Fibroblast of skin of scalp (primary cell): ENCODE measurements around the gene CAT. TPM values are rescaled to one million over a fixed set of nuclear protein-coding genes. Genes with fewer than 3 reads are reported as not detected.

Source experiments
- DNase-seq: peaks from one replicate; pipeline ENCODE4 v3.0.0-alpha.2; 2013
- polyA plus RNA-seq, 2 experiments: library from polyadenylated mRNA; unstranded; fragments of 120-200 nt; gene quantifications; one replicate each; pipeline ENCODE4 v1.2.1, GENCODE V29; 2013; ENCODE audit not compliant: insufficient read length in 2 of 2

Gene CAT
- polyA plus RNA-seq (2013, experiment 1 of 2; ENCODE audit: insufficient read length) = 36.0 TPM
- polyA plus RNA-seq (2013, experiment 2 of 2; ENCODE audit: insufficient read length) = 36.6 TPM

- peak; percentile 98 for DNase-seq
Observed at GRCh38 chr11:34438529-34439507, at the start of gene CAT. Gene CAT, plus strand, starts transcription at chr11:34438934. Its CDS starts 80 bp downstream, at chr11:34439014.

- no peak for DNase-seq
Observed at GRCh38 chr11:34394771-34395300, 43.9 kb upstream of the CAT start.

GRCh38 chr11:34395916-34396550 is 42.7 kb upstream of the CAT start:
- peak; percentile 59 for DNase-seq

DNA sequence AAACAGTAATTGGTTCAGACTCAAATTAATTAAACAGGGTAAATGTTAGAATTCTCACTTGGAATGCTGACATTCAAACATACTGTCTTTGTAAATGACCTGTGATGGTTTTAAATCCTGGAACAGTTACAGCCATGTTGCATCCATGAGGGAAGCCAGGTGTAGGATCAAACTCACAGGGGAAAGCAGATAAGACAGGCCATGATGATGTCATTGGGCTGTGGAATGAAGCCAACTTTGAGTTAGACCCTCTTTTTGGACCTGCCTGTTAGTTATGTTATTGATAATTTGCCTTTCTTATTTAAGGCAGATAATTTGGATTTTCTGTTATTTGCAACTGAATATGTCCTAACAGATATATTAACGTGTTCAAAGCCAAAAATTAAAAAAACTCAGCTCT is 41.6 kb upstream of the CAT start:
- no peak for DNase-seq

DNA sequence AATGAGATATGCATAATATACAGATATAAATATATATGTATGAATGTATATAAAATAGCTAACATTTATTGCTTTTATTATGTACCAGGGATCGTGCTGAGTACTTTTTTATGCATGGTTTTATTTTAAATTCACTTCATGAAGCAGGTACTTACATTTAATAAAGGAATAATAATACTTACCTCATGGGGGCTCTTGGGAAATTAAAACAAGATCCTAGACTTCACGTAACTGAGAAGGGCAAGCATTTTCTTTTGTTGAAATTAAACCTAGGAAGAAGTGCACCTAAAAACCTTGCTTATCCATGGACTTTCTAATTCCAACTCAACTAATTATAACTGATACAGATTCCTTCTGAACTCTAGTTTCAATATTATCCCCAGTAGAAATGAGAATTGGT is 40.9 kb upstream of the CAT start:
- DNase-seq = no peak

DNA sequence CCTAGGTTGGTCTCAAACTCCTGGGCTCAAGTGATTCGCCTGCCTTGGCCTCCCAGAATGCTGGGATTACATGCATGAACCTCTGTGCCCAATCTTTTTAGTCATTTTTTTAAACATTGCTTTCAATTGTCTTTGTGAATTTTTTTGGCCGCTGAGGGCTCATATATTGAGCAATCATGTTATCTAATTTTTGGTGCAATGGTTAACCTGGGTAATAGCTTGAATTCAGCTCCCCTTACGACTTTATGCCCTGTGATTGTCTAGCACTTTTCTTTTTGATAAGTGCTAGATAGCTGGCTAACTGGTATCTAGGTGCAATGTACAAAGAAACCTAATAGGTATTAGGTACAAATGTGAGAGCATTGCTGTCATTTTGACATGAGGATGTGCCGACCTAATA is 35.3 kb upstream of the CAT start:
- DNase-seq = no peak

- no peak for DNase-seq
Observed at GRCh38 chr11:34404280-34404679, 34.5 kb upstream of the CAT start.

GRCh38 chr11:34405079-34405858 is 33.5 kb upstream of the CAT start:
- DNase-seq = peak; percentile 56

DNA sequence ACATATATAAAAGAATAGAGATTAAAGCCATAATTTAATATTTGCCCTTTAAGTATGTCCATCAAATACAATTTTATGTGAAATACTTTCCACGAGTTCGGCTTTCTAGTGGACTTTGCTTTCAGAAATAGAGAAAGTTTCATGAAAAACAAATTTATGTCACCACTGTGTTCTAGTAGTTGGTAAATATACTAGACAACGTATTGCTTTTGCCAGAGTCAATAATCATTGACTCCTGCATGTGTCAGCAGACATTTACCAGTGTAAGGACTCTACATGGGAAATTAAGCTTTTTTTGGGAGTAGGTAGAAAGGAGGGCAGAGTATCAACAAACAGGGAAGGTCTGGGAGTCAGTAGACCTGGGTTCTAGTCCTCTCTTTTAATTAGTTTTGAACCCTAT is 32.3 kb upstream of the CAT start:
- no peak for DNase-seq

DNA sequence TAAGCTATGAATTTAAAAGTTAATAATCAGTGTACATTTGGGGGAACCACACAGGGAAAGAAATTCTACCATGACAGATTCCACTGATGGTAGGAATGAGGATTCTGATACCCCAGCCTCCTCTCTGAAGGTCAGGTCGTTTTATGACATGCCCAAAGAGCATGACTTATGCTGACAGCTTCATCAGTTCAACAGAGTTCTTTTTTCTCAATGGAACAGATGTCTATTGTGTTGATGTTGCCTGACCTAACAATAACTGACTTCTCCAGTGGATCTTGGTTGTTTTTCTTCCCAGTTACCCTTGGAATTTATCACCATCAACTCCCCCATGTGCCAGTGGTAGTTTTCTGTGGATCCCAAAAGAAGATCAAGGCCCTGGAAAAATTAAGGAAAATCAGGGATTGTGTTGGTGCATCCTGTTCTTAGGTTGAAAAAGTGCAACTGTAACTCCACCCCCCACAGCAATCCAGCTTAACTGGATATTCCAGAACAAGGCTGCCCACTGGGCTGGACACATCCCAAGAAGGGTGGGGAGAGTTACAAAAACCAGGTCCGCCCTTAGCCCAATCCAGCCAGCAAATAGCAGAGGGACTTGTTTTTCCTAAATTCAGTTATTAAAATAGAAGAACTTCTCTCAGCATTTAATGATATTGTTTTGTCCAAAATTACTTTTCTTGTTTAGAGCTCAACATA is 31.5 kb upstream of the CAT start:
- DNase-seq = no peak

DNA sequence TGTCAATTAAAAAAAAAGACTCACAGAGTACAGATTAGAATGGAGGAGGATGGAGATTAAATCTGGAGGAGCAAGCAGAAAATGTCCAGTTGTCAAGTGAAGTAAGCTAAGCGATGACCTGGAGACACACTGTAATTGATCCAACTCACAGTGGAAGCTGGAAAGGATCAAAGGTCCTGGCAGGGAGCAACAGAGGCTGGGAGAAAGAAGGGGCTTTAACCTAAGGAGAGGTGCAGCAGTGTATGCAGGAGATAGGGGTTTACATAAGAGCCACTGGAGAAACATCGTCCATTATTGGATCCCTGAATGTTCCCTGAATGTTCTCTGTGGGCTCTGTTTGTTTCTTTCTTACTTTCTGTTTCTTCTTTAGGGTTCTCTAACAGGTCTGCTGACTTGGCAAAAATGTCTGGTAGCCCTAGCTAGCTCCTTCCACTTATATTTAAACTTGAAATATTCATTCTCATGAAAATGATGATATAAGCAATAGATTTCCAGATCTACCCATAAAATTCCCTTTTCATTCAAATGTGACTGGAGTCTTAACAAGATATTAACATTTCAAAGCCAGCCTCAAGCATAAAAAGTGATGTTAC is 30.1 kb upstream of the CAT start:
- DNase-seq = no peak

GRCh38 chr11:34411111-34411510 is 27.6 kb upstream of the CAT start:
- no peak for DNase-seq

- DNase-seq = no peak
Observed at GRCh38 chr11:34411791-34412190, 26.9 kb upstream of the CAT start.

GRCh38 chr11:34413263-34413662 is 25.5 kb upstream of the CAT start:
- DNase-seq = no peak

DNA sequence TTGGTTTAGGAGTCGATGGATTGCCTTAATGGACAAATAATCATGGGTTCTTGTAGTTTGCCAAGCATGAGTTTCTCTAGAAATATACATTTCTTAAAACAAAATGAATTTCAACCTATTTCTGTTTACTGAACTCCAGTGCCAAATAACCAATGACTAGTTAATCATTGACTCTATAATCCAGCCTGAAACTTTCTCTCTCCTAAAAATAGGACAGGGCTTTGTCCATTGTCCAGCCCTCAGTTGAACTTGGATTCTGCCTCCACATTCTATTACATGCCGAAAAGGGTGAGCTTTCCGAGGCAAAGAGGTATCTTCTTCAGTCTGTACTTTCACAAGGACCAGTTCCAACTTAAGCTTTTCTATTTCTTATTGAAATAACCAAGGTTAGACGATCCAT is 23.2 kb upstream of the CAT start:
- no peak for DNase-seq

DNA sequence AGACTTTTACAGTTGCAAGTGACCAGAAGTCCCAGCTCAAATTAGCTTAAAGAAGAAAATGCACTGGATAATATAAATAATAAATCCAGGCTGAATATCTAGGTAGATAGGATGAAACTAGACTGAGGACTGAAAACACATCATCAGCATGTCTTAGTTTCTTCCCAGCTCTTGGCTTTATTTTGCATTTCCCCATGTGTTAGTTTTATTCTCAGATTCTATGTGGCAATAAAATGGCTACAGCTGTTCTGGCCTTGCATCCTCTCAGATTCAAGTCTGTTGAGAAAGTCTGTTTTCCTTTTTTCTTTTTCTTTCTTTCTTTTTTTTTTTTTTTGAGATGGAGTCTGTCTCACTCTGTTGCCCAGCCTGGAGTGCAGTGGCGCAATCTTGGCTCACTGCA is 22.6 kb upstream of the CAT start:
- DNase-seq = no peak

GRCh38 chr11:34416766-34417165 is 22.0 kb upstream of the CAT start:
- DNase-seq = no peak

GRCh38 chr11:34417202-34417601 is 21.5 kb upstream of the CAT start:
- DNase-seq = no peak

- DNase-seq = no peak
Observed at GRCh38 chr11:34419158-34419557, 19.6 kb upstream of the CAT start.

DNA sequence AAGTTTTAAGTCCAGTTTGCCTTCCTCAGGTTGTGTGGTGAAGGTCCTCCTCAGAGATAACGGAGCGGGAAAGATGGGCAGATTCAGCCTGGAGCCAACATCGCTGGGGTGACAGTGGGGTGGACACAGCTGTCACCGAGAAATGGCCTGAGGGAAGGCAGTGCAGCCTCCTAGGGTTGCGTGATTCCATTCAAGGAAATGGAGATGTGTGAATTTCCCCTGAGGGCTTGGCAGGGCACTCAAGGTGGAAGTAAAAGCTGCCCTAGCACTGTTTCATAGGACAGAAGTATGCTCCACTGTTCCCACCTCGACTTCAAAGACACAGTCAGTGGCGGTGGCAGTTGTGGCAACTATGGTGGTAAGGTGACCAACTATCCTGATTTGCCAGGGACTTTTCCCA is 15.4 kb upstream of the CAT start:
- no peak for DNase-seq

DNA sequence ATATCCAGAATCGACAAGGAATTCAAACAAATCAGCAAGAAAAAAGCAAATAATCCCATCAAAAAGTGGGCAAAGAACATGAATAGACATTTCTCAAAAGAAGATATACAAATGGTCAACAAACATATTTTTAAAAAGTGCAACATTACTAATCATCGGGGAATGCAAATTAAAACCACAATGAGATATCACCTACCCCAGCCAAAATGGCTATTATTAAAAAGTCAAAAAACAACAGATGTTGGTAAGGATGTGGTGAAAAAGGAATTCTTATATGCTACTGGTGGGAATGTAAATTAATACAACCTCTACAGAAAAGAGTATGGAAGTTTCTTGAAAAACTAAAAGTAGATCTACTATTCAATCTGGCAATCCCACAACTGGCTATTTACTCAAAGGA is 13.9 kb upstream of the CAT start:
- peak; percentile 39 for DNase-seq

DNA sequence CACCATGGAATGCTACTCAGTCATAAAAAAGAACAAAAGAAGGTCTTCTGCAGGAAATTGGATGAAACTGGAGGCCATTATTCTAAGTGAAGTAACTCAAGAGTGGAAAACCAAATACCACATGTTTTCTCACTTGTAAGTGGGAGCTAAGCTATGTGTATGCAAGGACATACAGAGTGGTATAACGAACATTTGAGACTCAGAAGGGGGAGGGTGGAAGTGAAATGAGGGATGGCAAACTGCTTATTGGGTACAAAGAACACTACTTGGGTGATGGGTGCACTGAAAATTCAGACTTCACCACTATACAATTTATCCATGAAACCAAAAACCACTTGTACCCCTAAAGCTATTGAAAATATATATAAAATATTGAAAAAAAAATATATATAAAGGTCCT is 13.4 kb upstream of the CAT start:
- no peak for DNase-seq
